Right kidney (tissue), 1 donor: Measurements from ENCODE around the gene PIEZO1.

Source experiments
- DNase-seq: peaks from one replicate; pipeline ENCODE4 v3.0.0-alpha.2; 2016

Gene PIEZO1

DNA sequence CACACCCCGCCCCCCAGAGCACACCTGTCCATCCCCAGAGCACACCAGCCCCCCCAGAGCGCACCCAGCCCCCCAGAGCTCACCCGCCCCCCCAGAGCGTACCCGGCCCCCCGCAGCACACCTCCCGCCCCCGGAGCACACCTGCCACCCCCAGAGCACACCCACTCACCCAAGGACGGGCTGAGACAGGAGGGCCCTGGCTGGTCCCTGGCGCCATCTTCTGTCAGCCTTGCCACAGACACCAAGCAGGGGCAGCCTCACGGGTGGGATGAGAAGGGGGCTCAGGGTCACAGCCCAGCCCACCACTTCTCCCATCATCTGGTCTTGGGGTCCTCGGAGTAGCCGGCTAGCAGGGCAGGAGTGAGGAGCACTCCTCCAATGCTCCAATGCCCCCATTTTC is 31.8 kb downstream of the PIEZO1 start:
- DNase-seq = no peak

DNA sequence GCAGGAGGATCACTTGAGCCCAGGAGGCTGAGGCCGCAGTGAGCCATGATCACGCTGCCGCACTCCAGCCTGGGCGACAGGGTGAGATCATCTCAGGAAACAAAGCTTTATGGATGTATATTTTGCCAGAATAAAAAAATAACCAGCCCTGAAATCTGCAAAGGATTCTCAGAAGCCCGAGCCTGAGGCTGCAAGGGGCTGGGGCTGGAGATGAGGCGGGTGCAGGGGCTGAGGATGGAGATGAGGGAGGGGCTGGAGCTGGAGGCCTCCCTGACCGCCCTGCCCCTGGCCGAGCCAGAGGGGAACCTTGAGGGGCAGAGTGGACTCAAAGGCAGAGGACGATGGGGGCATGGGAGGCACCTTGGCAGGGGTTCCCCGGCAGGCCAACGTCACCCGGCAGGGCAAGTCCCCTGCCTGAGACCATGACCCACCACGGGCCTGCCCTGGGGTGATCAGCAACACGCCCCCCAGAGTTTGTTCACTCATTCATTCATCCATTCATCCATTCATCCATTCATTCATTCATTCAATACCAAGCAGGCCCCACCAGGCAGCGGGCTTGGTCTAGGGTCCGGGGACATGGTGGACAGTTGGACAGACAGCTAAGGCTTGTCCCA is 32.5 kb downstream of the PIEZO1 start:
- no peak for DNase-seq

DNA sequence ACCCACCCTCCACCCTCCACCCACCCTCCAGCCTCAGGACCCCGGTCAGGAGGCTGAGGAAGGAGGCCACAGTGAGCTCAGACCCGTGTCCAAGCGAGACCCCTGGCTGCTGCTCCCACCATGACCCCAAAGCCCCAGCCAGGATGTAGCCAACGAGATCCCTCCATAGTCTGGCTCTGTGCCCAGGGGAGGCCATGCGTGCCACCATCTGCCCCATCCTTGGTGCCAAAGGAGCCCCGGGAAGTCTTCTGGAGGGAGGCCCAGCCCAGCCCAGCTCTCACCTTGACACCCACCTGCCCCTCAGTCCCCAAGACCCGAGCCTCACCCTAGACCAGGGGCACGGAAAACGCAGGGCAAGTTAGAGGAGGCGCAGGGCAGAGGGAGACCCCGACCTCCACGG is 34.2 kb downstream of the PIEZO1 start:
- no peak for DNase-seq

DNA sequence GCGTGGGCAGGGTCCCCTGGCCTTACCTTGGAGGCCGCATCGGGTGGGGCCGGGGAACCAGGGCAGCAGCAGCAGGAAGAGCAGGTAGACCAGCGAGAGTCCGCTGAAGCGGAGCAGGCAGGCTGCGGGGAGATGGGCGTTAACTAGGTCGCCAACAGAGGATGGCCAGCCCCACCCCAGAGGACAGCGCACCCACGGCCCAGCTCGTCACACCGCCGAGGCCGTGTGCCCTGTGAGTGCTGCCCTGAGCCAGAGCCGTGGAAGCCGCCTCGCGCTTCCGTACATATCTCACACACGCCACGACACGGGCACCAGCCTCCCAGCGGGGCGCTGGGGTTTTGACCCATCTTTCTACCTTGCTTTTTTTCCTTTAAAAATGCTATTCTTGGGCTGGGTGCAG is 35.7 kb downstream of the PIEZO1 start:
- DNase-seq = no peak

DNA sequence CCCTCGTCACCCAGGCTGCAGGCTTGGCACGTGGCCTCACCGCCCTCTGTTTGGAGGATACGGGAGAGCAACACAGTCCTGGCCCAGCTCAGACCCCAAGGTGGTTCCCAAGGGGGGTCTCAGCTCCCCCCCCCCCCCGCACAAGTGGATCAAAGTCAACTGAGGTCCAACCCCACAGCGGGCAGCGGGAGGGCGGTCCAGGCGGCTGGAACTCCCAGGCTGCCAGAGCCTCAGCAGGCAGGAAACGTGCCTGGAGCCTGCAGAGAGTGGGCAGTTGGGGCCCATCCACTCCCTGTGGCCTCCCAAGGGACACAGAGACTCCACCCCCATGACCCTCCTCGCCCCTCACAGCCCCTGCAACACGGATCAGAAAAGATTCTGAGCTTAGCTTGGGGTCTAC is 36.7 kb downstream of the PIEZO1 start:
- DNase-seq = no peak

DNA sequence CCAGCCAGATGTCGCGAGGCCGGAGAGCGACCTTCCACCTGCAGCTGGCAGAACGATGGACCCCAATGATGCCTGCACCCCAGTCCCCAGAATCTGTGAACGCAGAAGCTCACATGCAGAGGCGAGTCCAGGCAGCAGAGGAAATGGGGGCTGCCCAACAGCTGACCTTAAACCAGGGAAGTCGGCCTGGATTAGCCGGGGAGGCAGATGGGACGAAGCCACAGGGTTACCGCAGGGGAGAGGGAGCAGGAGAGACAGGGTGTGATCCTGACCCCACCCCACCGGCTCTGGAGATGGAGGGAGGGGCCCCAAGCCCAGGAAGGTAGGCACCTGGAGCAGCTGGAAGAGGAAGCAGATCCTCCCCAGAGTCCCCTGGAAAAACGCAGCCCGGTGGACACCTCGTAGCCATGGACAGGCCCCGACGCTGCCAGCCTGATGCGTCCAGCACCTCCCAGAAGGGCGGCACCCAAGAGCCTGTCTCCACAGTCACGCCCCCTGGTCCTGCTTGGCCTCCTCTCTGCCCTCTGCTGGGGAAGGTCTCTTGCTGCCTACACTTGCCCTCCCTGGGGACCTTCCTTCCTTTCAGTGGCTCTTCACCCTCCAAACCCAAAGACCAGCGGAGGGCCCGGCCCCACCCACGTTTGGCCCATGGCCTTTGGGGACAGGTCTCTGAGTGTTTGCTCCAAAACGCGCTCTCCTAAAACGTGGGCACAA is 37.3 kb downstream of the PIEZO1 start:
- DNase-seq = no peak

DNA sequence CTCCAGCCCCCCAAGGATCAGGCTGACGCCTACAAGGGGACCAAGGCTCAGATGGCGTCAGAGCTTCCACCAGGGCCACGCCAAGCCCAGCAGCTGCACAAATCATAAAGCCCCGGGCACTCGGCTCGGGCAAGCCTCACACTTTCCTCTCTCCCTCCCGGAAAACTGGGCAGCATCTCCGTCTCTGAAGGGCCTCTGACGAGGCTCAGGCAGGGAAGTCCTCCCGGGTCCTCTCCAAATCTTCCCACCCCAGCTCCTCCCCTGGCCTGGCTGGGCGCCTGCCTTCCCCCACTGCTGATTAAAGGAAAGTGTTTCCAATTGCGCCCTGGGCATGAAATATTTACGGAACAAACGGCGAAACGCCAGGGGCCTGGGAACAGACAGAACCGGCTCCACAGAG is 38.5 kb downstream of the PIEZO1 start:
- DNase-seq = no peak

DNA sequence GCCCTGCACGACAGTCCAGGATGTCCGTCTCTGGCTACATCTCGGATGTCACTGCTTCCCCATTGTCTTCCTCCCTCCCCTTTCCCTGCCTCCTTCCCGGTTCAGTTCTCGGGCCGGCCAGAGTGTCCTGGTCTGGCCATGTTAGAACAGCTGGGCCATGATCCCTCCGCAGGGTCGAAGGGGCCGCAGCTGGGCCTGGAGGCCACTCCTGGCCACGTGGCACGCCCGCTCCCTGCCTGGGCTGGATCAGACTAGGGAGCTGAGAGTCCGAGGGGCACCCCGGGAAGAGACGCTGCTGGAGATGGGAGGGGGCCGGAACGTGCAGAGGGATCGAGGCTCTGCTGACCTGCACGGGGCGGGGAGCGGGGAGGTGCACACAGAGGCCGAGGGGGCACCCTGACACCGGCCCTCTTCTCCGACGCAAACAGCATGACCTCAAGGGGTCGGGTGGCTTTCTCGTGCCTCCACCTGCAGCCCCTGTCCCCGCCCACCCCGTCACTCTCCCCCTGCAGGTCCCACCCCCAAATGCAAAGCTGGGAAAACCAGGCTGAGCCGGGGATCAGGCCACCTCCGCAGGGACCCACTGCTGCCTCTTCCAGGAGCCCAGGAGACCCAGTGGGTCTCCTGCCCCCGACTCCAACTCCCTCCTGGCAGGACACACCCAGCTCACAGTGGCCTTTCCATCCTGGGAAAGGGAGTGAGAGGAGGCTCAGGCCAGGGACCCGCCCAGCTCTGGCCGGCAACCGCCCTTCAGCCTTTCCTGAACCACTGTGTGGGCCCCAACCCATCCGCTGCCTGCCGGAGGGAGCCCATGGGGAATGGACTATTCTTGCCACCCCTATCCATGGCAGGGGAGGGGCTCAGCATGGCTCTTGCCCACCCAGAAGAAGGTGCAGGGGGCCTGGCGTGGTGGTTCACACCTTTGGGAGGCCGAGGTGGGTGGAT is 40.2 kb downstream of the PIEZO1 start:
- DNase-seq = no peak

DNA sequence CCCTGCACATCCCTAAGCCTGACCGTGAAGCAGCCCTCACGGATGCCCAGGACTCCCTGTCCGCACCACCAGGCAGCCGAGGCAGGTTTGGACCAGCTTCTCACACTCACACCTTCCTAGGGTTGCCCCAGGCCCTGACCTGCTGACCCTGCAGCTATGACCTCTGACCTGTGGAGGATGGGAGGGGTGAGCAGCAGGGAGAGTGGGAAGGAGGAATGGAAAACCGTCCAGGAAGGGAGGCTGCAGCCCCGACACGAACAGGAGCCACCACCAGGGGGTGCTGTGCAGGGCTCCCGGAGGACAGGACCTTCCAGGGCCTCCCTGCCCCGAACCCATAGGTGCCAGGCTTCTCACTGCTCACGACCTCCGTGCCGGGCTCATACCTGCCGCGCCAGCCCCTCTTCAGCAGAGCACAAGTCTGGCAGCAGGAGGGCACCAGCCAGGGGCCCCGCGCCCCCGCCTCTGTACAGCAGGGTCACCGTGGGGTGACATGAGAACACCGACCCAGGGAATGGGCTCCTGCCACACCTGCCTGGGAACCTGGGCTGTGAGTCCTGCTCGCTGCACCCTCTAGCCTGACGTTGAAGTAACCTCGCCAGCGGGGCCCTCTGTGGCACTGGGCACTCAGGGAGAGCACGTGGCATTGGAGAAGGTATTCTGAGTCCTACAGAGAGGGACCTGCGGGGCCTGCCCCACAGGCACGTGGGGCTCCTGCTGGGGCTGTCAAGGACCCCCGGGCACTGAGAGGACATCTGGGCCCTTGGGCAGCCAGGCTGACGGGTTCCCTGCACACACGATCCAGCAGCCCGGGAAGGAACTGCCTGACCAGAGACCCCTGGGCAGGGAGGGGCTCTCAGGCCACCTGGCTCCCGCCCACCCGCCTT is 41.1 kb downstream of the PIEZO1 start:
- peak; percentile 68 for DNase-seq

DNA sequence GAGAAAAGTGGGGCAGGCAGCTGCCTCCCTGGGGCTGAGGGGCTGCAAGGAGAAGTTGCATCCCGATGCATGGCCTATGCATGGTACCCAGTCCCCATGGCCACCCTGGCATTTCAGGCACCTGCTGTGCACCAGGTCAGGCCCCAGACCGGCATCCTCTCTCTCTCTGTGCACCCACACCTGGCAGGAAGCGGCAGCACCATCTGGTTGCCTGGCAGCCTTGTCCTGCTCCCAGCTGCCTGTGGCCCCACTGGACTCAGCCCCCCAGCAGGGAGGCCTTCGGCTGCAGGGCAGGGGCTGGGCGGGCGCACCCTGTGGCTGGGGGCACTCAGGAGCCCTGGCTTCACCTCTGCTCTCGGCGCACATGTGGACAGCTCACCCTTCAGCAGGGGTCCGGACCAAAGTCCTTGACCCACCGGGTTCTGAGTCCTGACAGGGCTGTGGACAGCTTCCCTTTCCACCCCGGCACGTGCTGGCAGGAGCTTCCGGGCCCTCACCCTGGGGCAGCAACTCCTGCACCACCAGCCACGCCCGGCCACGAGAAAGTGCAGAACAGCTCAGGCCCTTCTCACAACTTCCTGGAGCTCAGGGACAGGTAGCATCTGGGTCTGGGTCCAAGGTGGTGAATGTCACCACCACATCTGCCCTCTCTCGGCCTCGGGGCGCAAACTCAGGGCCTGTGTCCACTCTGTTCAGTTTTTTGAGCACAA is 42.0 kb downstream of the PIEZO1 start:
- no peak for DNase-seq

DNA sequence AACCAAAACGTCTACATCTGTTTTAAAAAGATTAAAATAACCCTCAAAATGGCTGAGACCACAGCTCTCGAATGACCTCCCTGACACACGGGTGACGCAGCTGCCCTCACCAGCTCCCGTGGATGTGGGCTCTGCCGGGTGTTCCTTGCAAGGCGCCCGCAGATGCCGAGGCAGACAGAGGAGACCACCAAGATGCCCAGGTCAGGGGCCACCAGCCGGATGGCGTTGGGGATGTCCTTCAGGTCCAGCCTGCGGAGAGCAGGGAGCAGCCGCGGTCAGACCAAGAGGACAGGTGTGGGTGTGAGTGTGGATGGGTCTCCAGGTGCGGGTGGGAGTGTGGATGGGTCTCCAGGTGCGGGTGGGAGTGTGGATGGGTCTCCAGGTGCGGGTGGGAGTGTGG is 43.7 kb downstream of the PIEZO1 start:
- no peak for DNase-seq

DNA sequence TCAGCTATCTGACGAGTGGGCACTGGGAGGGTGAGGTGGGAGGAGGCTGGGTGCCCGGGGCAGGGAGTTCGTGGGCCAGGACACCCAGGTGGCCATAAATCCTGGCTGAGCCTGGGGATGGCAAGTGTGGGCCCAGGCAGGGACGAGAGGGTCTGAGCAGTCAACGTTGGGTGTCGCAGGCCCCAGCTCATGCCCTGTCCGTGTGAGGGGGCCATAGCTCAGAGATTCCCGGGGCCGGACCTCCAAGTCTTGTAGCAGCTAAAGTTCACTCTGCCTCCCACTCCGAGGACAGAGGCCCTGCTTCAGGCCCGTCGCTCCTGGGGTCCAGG is 44.3 kb downstream of the PIEZO1 start:
- DNase-seq = no peak

DNA sequence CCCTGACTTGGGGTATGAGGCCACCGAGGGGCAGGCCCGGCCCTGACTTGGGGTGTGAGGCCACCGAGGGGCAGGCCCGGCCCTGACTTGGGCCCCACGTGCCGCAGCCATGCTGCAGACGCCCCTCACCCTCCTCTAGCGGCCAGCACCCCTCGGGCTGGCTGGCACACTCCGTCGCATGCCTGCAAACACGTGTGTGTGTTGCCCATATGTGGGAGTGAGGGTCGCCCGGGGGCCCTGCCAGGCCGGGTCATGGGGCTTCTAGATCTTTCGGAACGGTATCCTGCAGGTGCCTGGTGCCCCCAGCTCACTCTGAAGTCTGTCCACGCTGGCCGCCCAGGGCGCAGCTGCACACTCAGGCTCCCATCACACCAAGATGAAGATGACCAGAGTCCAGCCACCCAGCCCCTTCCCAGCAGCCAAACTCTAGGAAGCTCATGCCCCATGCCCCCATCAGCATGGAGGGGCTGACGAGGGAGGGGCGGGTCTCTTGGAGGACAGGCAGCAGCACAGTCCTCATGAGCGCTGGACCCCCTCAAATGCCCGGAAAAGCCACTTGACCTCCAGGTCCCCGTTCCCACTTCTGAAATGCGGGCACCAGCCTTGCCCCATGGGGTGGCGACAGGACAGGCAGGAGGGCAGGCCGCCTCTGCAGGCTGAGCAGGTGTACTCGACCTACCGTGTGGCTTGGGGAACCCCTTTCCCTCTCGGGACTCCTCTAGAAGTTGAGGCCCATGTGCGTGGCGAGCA is 44.9 kb downstream of the PIEZO1 start:
- DNase-seq = no peak

DNA sequence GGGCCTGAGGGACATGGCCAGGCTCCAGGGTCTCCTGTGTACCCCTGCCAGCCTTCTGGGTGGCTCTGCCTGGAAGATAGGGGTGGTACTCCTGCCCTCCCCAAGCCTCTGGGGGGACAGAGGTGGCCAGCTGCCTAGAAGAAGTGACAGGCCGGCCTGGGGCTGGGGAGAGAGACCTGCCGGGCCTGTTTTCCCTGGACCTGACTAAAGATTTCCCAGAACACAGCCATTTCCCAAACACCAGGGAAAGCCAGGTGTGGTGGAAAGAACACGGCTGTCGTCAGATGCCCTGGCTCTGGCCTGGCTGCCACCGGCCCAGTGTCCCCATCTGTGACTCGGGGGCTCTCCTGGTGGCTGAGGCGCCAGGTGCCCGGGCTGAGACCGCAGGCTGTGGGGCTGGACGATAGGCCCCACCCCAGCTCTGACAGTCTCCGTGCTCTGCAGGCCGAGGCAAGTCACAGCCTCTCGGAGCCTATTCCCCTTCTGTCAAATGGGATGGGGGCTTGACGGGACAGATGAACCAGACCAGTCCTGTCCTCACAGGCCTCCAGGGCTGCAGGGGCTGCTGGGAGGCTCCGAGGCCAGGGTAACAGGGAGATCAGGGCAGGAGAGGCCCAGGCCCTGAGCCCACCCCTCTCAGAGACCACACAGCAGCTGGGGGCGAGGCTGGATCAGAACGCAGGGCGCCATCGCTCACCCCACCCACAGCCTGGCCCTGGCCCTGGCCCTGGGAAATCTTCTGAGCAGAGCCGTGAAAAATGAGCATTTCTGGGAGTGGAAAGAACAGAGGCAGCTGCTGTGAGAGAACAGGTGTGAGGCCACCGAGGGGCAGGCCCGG is 45.7 kb downstream of the PIEZO1 start:
- DNase-seq = no peak

DNA sequence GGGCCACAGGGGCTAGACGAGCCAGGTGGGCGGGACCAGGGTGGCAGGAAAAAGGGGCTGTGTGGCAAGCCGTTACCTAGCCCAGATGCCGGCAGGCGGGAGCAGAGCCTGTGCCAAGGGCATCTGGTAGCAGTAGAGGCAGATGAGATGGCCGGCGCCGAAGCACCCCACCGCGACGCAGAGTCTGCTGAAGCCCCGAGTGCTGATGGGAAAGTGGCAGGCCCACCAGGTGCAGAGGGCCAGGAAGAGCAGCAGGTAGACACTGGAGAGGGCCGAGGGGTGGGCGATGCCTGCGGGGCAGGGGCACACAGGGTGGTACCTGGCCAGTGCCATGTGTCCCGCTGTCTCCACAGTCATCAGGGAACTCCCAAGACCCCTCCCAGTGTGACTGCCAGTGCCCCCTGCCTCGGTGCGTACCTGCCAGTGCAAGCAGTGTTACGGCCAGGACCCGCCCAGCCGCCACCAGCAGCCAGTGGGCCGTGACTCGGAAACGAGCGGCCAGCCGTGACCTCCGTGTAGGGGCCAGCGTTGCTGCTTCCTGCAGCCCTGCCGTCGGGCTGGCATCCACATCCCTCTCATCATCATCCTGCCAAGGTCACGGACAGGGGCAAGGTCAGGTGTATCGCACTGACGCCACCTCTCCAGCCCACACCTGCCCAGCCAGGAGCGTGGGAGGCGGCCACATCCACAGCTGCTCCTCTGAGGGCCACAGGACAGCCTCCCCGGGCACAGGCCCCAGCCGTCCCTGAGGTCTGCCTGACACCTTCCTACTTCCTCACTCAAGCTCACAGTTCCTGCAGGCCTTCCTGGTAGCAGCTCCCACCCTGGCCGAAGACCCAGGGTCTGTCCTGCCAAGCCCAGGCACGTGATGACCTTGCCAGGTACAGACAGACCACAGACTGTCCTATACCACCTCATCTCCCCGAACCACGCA is 46.6 kb downstream of the PIEZO1 start:
- no peak for DNase-seq

DNA sequence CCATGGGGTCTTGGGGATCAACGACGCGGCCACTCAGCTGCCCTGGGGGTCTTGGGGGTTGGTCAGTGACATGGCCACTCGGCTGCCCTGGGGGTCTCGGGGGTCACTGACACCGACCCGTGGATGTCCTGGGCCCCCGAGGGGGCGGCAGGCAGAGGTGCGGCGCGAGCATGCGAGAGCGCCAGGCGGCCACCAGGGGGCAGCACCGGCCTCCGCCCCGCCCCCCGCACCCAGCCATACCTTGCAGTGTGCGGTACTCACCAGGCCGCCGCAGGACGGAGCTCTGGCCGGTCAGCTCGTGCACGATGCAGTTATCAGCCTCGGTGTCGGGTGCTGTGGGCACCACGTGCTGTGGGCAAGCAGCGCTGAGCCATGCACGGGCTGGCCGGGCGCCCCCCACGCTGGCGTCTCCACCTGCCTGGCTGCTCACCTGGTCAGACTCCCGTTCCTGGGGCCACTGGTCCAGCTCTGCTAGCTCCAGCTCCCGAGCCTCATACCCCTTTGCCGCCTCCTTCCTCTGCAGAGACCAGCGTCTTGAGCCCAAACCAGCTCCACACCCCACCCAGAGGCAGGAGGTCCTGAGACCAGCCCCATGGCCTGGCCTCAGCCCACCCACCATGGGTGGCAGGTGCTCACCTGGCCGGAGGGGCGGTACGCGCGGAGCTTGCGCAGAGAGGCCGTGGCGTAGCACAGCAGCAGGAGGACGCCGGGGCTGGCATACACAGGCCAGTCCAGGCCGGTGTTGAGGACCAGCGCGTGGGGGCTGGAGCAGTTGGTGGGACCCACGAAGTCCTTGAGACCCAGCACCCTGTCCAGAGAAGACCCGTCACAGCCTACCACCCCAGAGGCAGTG is 47.5 kb downstream of the PIEZO1 start:
- DNase-seq = peak; percentile 74

DNA sequence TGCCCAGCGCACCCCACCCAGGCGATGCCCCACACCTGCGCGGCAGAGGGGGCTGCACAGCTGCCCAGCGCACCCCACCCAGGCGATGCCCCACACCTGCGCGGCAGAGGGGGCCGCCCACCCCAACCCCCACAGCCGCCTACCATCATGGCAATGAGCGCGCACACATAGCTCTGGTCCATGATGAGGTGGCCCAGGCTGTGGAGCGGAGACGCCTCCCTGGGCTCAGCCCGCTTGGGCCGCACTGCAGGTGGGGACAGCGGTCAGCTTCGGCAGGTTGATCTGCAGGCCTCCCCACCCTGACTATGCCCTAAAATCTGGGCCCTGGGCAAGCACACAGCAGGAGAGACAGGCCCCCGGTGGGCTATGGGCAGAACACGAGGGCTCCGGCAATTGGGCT is 48.5 kb downstream of the PIEZO1 start:
- no peak for DNase-seq

DNA sequence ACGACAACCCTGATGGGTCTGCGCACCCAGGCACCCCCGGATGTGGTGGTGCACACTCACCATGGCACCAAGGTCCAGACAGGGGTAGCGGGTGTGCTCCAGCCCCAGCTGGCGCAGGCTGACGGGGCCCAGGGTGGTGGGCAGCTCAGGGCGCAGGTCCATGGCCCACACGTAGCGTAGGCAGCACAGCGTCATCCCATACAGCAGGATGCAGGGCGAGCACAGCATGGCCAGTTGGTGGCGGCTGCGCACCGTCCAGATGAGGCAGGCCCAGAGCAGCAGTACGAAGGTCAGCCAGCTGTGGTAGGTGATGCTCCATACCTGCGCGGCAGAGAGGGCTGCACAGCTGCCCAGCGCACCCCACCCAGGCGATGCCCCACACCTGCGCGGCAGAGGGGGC is 48.9 kb downstream of the PIEZO1 start:
- no peak for DNase-seq
